ENCODE data around the gene GNA14.
"Not testable (repeated sequence)": the region's sequence is repeated elsewhere in the genome, so short reads cannot be mapped to it uniquely, and the experiment has no call there.

The GNA14 gene

DNA sequence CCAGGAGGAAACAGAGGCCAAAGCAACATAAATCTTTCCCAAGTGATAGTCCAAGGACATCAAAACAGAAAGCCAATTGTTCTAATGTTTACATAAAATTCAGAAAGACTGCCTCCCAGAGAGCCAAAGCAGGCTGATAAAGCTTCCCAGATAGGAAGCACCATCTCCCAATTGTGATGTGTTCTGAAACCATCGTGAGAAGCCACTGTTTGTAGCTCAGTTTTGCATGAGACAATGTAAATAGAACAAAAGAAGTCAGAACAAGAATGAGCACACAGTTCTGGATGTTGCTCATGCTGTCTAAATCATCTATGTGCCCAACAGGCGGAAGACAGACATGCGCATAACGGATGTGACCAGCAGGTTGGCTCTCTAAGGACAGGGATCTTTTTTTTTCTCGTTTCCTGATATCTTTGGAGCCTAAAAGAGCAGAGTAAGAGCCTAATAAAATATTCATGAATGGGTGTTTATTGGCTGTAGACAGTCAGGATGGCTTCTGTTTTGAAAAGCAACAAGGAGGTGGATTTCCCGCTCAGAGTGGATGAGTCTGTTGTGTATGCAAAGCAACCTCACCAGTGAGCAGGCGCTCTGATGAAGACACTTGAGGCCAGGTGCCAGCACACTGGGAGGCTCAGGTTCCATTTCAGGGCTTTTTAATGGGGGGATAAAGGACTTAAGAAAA is 113.6 kb downstream of the GNA14 start:
- no peak for DNase-seq (ENCODE audit: low read depth)

GRCh38 chr9:77533671-77534070 is 114.5 kb downstream of the GNA14 start:
- no peak for DNase-seq (ENCODE audit: low read depth)

GRCh38 chr9:77532607-77533006 is 115.5 kb downstream of the GNA14 start:
- DNase-seq (ENCODE audit: low read depth), result no peak

- peak; percentile 21 for DNase-seq (ENCODE audit: low read depth)
Measured at GRCh38 chr9:77531400-77531799, 116.7 kb downstream of the GNA14 start.

GRCh38 chr9:77523891-77524290 is 124.2 kb downstream of the GNA14 start:
- DNase-seq (ENCODE audit: low read depth), result no peak

GRCh38 chr9:77521091-77521490 is 127.0 kb downstream of the GNA14 start:
- DNase-seq (ENCODE audit: low read depth), result no peak

DNA sequence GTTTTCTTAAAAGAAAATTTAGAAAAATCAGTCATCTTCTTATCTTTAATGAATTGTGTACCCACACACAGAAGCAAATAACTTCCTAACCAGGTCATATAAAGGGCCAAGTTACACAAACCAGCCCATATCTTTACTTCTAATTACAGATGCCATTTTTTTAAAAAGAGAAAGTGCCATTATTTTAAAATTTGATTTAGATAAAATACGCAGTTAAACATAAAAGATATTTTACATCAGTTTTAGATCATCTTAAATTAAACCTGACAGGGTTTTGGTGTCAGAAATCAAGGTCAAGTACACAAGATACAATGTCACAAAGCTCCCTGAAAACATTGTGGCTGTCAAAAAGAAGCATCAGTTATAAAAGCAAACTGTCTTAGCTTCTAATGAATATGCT is 129.4 kb downstream of the GNA14 start:
- no peak for DNase-seq (ENCODE audit: low read depth)

GRCh38 chr9:77516781-77517180 is 131.3 kb downstream of the GNA14 start:
- DNase-seq (ENCODE audit: low read depth), result no peak

- DNase-seq (ENCODE audit: low read depth), result peak; percentile 83
Measured at GRCh38 chr9:77514886-77515711, 133.0 kb downstream of the GNA14 start.

- no peak for DNase-seq (ENCODE audit: low read depth)
Measured at GRCh38 chr9:77513457-77513856, 134.7 kb downstream of the GNA14 start.

- peak; percentile 43 for DNase-seq (ENCODE audit: low read depth)
Measured at GRCh38 chr9:77512876-77513275, 135.2 kb downstream of the GNA14 start.

- DNase-seq (ENCODE audit: low read depth), result no peak
Measured at GRCh38 chr9:77511525-77511924, 136.6 kb downstream of the GNA14 start.

- no peak for DNase-seq (ENCODE audit: low read depth)
Measured at GRCh38 chr9:77510666-77511065, 137.5 kb downstream of the GNA14 start.

GRCh38 chr9:77508396-77508795 is 139.7 kb downstream of the GNA14 start:
- DNase-seq (ENCODE audit: low read depth), result no peak

DNA sequence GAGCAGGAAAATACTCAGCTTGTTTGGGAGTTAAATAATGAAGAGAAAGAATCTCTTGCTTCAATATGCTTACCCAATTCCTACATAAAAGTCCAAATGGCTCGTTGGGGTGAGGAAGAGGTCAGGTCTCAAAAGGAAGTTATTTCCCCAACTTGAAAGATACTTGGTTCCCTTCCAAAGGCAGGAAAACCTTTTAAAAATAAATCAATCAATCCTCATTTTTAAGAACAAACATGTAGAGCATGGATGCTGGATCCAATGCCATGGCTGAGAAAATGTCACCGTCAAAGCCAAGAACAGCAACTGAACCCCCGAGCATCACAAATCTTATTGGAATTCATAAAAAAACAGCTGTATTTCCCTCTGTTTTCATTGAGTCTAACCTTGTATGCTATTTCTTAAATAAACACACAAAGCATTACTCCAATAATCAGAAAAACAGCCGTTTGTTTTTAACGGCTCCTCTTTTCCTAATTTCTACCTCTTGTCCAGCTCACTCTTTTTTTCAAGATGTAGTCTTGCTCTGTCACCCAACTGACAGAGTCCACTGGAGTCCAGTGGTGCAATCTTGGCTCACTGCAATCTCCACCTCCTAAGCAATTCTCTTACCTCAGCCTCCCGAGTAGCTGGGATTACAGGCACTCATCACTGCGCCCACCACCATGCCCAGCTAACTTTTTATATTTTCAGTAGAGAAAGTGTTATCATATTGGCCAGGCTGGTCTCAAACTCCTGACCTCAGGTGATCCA is 140.7 kb downstream of the GNA14 start:
- peak; percentile 41 for DNase-seq (ENCODE audit: low read depth)

- peak; percentile 10 for DNase-seq (ENCODE audit: low read depth)
Measured at GRCh38 chr9:77505232-77505631, 142.9 kb downstream of the GNA14 start.

DNA sequence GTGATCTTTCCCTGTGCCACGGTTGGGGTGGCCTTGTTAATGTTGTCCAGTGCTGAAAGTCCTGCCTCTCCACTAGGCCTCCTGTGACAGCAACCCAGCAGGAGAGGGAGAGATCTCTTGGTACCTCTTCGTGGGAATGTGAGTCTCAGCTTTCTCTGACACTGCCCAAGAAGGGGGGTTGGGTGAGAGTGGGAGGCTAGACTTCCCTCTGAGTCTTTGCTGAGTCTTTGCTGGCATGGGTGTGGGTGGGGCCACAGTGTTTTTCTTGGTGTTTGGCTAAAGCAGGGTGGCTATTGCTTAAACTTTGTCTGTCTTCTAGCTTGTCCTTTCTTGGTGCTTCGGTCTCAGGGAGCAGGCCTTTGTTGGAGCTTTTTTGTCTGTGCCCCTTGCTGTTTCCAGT is 145.6 kb downstream of the GNA14 start:
- DNase-seq (ENCODE audit: low read depth), result peak; percentile 10

DNA sequence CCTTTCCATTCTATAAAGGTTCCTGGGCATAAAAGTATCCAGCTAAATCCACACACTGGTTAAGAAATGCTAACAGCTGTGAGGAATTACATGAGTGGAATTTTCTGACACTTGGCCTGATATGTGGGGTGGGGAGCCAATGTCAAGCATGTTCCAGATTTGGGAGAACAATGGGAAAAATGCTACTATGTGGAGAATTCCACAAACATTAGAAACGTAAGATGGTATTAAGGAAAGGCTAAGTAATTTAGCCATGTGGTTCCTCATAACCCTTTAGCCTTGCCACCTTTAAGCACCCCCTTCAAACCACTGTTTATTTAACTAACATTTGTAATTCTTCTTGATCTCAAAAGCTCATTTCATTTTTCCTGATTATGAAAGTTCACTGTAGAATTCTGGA is 149.2 kb downstream of the GNA14 start:
- no peak for DNase-seq (ENCODE audit: low read depth)

DNA sequence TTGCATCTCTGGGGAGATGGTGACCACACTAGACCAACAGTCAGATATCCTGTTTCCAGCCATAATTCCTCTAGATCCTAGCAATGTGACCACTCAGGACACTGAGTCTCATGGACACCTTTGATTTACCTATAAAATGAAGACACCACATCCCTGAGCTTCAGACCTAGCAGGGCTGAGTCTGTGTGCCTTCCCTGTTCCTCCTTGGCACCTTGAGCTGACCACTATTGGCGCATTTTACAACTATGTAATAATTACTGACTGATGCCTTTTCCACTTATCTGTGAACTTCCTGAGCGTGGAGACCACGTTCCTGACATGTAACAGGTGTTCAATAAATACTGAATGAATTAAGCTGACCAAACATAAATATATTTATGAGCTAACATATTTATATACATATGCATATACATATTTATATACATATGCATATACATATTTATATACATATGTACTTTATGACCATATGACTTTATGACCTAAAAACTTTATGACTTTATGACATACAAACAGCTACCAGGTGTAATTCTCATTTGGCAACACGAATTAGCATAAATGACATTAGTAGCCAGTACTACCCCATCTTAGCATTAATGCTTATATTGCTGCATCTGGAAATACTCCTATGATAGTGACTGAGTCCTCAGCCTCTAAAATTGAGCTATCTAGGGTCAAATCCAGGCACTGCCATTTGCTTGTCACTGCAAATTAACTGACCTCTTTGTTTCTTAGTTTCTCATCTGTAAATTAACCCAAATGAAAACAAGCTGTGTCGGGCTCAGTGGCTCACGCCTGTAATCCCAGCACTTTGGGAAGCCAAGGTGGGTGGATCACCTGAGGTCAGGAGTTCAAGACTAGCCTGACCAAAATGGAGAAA is 150.6 kb downstream of the GNA14 start:
- DNase-seq (ENCODE audit: low read depth), result no peak

DNA sequence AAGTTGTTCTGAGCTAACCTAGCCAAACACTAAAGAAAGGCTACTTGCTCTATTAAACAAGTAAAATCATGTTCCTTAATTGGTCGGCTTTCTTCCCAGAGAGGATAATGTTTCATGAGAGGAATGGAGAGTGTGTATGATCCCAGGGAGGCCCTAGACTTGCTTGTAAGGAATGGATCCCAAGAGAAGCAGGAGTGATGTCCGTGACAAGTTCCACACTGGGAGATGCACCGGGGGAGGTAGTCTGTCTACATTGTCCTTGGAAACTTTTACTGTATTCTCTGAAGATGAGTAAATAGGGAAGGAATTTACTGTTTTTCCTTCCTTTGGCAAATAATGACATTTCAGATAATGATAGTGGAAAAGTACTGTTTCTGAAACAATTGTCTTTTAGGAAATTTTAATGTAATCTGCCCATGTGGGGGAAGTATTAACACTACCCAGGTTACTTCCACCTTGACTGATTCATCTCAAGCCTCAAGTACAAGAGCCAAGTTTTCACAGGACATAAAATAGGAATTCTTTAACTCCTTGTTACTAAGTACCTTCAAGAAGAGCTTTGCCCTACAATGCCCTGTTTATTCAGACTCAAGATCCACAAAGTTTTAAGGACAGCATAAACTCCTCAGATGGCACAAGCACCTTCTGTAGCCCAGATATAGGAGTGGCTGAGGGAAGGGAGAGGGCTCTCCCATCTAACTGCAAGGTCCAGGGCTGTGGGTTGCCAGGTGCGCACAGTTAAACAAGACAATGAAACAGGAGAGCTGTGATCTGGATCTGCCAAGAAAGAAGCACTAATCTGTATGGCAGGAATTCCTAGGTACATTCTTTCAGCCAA is 152.1 kb downstream of the GNA14 start:
- peak; percentile 55 for DNase-seq (ENCODE audit: low read depth)

DNA sequence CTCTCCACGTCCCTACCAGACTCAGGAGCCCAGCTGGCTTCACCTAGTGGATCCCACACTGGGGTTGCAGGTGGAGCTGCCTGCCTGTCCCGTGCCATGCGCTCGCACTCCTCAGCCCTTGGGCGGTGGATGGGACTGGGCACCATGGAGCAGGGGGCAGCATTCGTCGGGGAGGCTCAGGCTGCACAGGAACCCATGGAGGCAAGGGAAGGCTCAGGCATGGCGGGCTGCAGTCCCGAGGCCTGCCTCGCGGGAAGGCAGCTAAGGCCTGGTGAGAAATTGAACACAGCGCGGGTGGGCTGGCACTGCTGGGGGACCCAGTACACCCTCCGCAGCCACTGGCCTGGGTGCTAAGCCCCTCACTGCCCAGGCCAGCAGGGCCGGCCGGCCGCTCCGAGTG is 157.8 kb downstream of the GNA14 start:
- DNase-seq (ENCODE audit: low read depth), result not testable (repeated sequence)

Data from iris pigment epithelial cell (primary cell).